Measurements from ENCODE around the gene ZDHHC14.

ZDHHC14 gene

GRCh38 chr6:157518397-157519250 lies 137.6 kb downstream of the ZDHHC14 start:
- Mint-ChIP-seq H3K4me1 (peaks cover 11% of the 10 kb centered on the region), H3K4me3 (no peak overlapping the region), H3K27ac (ENCODE audit: low read depth) (no peak overlapping the region), H3K27me3 (no peaks in the 10 kb centered on the region), H3K36me3 (ENCODE audit: insufficient read depth) (peaks cover 1% of the 10 kb centered on the region), H3K9me3 (no peaks in the 10 kb centered on the region)
- DNase-seq (ENCODE audit: low spot score in 2 of 2) (no peak), ATAC-seq (replicated peaks; ENCODE audit: extremely low read depth, poor library complexity, severe bottlenecking) (no peak)

GRCh38 chr6:157519255-157520116 lies 138.5 kb downstream of the ZDHHC14 start:
- Mint-ChIP-seq H3K9me3 (no peaks in the 10 kb centered on the region), H3K27ac (ENCODE audit: low read depth) (no peak overlapping the region), H3K4me1 (peaks cover 11% of the 10 kb centered on the region), H3K36me3 (ENCODE audit: insufficient read depth) (peaks cover 1% of the 10 kb centered on the region), H3K27me3 (no peaks in the 10 kb centered on the region), H3K4me3 (no peak overlapping the region)
- ATAC-seq (replicated peaks; ENCODE audit: extremely low read depth, poor library complexity, severe bottlenecking): no peak
- no peak for DNase-seq (ENCODE audit: low spot score in 2 of 2)

GRCh38 chr6:157520117-157520406 lies 139.1 kb downstream of the ZDHHC14 start:
- no peak for DNase-seq (ENCODE audit: low spot score in 2 of 2)
- peaks cover 6% of the 10 kb centered on the region for H3K4me1 Mint-ChIP-seq
- no peaks in the 10 kb centered on the region for H3K9me3 Mint-ChIP-seq
- H3K36me3 Mint-ChIP-seq (ENCODE audit: insufficient read depth): peaks cover 1% of the 10 kb centered on the region
- no peak for ATAC-seq (replicated peaks; ENCODE audit: extremely low read depth, poor library complexity, severe bottlenecking)
- H3K27ac Mint-ChIP-seq (ENCODE audit: low read depth): no peak overlapping the region
- H3K4me3 Mint-ChIP-seq: no peak overlapping the region
- H3K27me3 Mint-ChIP-seq: no peaks in the 10 kb centered on the region

GRCh38 chr6:157520596-157521361 lies 139.8 kb downstream of the ZDHHC14 start:
- no peak for ATAC-seq (replicated peaks; ENCODE audit: extremely low read depth, poor library complexity, severe bottlenecking)
- no peak for DNase-seq (ENCODE audit: low spot score in 2 of 2)
- no peaks in the 10 kb centered on the region for H3K27me3 Mint-ChIP-seq
- peaks cover 1% of the 10 kb centered on the region for H3K36me3 Mint-ChIP-seq (ENCODE audit: insufficient read depth)
- no peak overlapping the region for H3K27ac Mint-ChIP-seq (ENCODE audit: low read depth)
- no peak overlapping the region for H3K4me3 Mint-ChIP-seq
- peaks cover 7% of the 10 kb centered on the region for H3K4me1 Mint-ChIP-seq
- no peaks in the 10 kb centered on the region for H3K9me3 Mint-ChIP-seq

GRCh38 chr6:157521362-157522335 lies 140.7 kb downstream of the ZDHHC14 start:
- DNase-seq (ENCODE audit: low spot score in 2 of 2) (no peak), ATAC-seq (replicated peaks; ENCODE audit: extremely low read depth, poor library complexity, severe bottlenecking) (no peak)
- Mint-ChIP-seq H3K4me1 (peaks cover 11% of the 10 kb centered on the region), H3K9me3 (no peaks in the 10 kb centered on the region), H3K27me3 (no peaks in the 10 kb centered on the region), H3K4me3 (no peak overlapping the region), H3K36me3 (ENCODE audit: insufficient read depth) (peaks cover 1% of the 10 kb centered on the region), H3K27ac (ENCODE audit: low read depth) (no peak overlapping the region)

- H3K27me3 Mint-ChIP-seq: no peaks in the 10 kb centered on the region
- no peaks in the 10 kb centered on the region for H3K9me3 Mint-ChIP-seq
- DNase-seq (ENCODE audit: low spot score in 2 of 2): no peak
- peaks cover 1% of the 10 kb centered on the region for H3K36me3 Mint-ChIP-seq (ENCODE audit: insufficient read depth)
- peaks cover 16% of the 10 kb centered on the region for H3K4me1 Mint-ChIP-seq
- no peak overlapping the region for H3K4me3 Mint-ChIP-seq
- H3K27ac Mint-ChIP-seq (ENCODE audit: low read depth): peak overlapping the region; percentile 45
- ATAC-seq (replicated peaks; ENCODE audit: extremely low read depth, poor library complexity, severe bottlenecking): no peak
Measured at GRCh38 chr6:157522472-157522871, 141.5 kb downstream of the ZDHHC14 start.

GRCh38 chr6:157524735-157525134 lies 143.7 kb downstream of the ZDHHC14 start:
- no peaks in the 10 kb centered on the region for H3K9me3 Mint-ChIP-seq
- ATAC-seq (replicated peaks; ENCODE audit: extremely low read depth, poor library complexity, severe bottlenecking) (no peak), DNase-seq (ENCODE audit: low spot score in 2 of 2) (no peak)
- H3K27me3 Mint-ChIP-seq: no peaks in the 10 kb centered on the region
- peaks cover 24% of the 10 kb centered on the region for H3K4me1 Mint-ChIP-seq
- H3K4me3 Mint-ChIP-seq: no peak overlapping the region
- peaks cover 1% of the 10 kb centered on the region for H3K36me3 Mint-ChIP-seq (ENCODE audit: insufficient read depth)
- no peak overlapping the region for H3K27ac Mint-ChIP-seq (ENCODE audit: low read depth)

GRCh38 chr6:157525292-157525889 lies 144.4 kb downstream of the ZDHHC14 start:
- no peak for ATAC-seq (replicated peaks; ENCODE audit: extremely low read depth, poor library complexity, severe bottlenecking)
- no peaks in the 10 kb centered on the region for H3K27me3 Mint-ChIP-seq
- no peak overlapping the region for H3K27ac Mint-ChIP-seq (ENCODE audit: low read depth)
- no peak overlapping the region for H3K4me3 Mint-ChIP-seq
- peaks cover 24% of the 10 kb centered on the region for H3K4me1 Mint-ChIP-seq
- H3K36me3 Mint-ChIP-seq (ENCODE audit: insufficient read depth): peaks cover 1% of the 10 kb centered on the region
- H3K9me3 Mint-ChIP-seq: no peaks in the 10 kb centered on the region
- no peak for DNase-seq (ENCODE audit: low spot score in 2 of 2)

- Mint-ChIP-seq H3K4me3 (no peak overlapping the region), H3K36me3 (ENCODE audit: insufficient read depth) (peaks cover 1% of the 10 kb centered on the region), H3K27me3 (no peaks in the 10 kb centered on the region), H3K9me3 (no peaks in the 10 kb centered on the region), H3K4me1 (peaks cover 24% of the 10 kb centered on the region), H3K27ac (ENCODE audit: low read depth) (no peak overlapping the region)
- ATAC-seq (replicated peaks; ENCODE audit: extremely low read depth, poor library complexity, severe bottlenecking) (no peak), DNase-seq (ENCODE audit: low spot score in 2 of 2) (no peak)
Measured at GRCh38 chr6:157525918-157526425, 145.0 kb downstream of the ZDHHC14 start.

GRCh38 chr6:157527471-157527907 lies 146.5 kb downstream of the ZDHHC14 start:
- Mint-ChIP-seq H3K27me3 (no peaks in the 10 kb centered on the region), H3K4me3 (no peak overlapping the region), H3K27ac (ENCODE audit: low read depth) (no peak overlapping the region), H3K4me1 (peaks cover 24% of the 10 kb centered on the region), H3K36me3 (ENCODE audit: insufficient read depth) (peaks cover 1% of the 10 kb centered on the region), H3K9me3 (no peaks in the 10 kb centered on the region)
- DNase-seq (ENCODE audit: low spot score in 2 of 2) (no peak), ATAC-seq (replicated peaks; ENCODE audit: extremely low read depth, poor library complexity, severe bottlenecking) (peak; percentile 36)

GRCh38 chr6:157528931-157529653 lies 148.1 kb downstream of the ZDHHC14 start:
- peaks cover 27% of the 10 kb centered on the region for H3K4me1 Mint-ChIP-seq
- no peak overlapping the region for H3K4me3 Mint-ChIP-seq
- DNase-seq (ENCODE audit: low spot score in 2 of 2) (no peak), ATAC-seq (replicated peaks; ENCODE audit: extremely low read depth, poor library complexity, severe bottlenecking) (no peak)
- H3K27ac Mint-ChIP-seq (ENCODE audit: low read depth): no peak overlapping the region
- no peaks in the 10 kb centered on the region for H3K36me3 Mint-ChIP-seq (ENCODE audit: insufficient read depth)
- H3K27me3 Mint-ChIP-seq: no peaks in the 10 kb centered on the region
- H3K9me3 Mint-ChIP-seq: no peaks in the 10 kb centered on the region

All from central memory CD8-positive, alpha-beta T cell (primary cell).